GM12801 (cell line): ENCODE measurements around the gene ACKR3.

Experiments
- CTCF ChIP-seq: IDR thresholded peaks from one replicate; pipeline ENCODE4 v1.5.1; 2011; ENCODE audit warnings: control low read depth; ENCODE audit not compliant: insufficient read length; ENCODE audit errors: extremely low read depth

ACKR3 gene

GRCh38 chr2:236628981-236629605 is 59.5 kb downstream of the ACKR3 start:
- TF ChIP-seq CTCF = no peak

DNA sequence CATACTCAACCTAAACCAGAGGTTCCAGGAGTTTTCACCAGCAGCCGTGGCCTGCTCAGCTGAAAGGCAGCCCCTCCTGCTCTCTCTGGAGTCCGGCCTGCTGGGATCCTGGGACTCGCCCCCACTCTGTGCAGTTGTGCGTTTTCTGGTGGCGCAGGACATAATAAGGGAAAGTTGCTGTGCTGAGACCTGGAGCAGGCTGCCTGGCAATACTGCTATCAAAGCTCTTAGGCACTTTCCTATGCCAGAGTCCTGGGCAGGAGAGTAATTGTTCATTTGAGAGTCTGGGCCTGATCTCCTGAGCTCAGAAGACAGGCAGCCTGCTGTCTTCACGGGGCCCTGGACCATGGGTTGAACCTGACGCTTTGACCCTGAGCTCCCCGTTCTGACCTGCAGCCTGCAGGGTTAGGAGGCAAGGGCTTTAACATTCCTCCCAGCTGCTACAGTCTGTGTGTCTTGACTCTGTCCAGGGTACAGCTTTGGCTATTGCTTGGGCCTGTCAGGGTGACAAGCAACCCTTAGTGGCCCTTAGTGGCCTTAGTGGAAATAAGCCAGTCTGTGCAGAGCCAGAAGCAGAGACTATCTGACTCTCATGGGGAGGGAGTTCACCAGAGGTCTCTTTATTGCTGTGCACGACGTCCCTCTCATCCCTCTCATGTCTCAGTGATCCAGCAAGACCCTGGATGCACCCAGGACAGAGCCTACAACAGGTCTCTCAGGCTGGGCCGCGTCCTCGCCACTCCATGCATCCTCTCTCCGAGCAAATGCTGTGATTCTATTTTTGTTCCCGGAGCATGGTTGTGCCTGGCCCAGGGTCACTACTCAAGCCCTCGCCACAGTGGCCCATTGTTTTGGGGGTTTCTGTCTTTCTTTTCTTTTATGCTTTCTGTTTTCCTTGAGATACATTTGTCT is 60.6 kb downstream of the ACKR3 start:
- no peak for TF ChIP-seq CTCF

- no peak for TF ChIP-seq CTCF
Measured at GRCh38 chr2:236631281-236631855, 61.7 kb downstream of the ACKR3 start.

DNA sequence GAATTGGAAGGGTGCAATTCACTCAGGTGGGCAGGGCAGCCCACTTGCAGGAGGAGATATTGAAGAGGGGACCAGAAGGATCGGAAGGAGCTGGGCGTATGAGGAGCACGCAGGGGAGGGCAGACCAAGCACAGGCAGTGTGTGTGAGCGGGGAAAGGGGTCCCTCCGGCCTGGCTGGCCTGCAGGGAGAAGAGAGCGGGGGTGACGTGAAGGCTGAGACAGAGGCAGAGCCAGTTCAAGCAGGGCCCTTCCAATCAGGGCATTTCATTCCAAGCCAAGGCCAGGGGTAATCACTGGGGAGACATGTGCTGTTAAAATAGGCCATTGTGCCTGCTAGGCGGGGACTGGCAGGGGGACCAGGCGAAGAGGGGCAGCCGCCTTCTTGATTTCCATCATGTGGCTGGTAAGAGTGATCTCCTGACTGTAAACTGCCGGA is 62.2 kb downstream of the ACKR3 start:
- no peak for TF ChIP-seq CTCF
